Skeletal muscle cell (primary cell): ENCODE data around the gene MEP1B.

Experiments used
- DNase-seq: peaks from one replicate; pipeline ENCODE4 v3.0.0-alpha.2; 2010; ENCODE audit warnings: low read depth
- H3K4me3 ChIP-seq: 2 replicates; pipeline ENCODE4 v1.5.1; 2011; ENCODE audit warnings: low read depth, mild to moderate bottlenecking, control low read depth, low read length, moderate library complexity

Gene MEP1B

DNA sequence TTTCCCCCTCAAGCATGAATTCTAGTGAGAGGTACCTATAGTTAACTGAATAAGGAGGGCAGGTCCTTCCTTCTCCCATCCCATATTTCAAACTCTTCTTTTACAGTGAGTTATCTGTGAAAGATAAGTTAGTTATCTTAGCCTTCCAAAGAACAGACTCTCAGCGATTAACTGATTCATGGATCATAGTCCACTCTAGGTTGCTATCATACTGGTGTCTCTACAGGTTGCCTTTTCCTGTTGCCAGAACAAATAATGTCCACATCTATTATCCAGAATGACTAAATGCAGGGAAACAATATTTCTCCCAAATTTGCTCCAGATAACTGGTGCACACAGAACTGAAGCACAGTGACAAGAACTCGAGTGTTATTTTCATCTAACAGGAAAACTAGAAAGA lies 68.3 kb downstream of the MEP1B start:
- H3K4me3 ChIP-seq, result no peak overlapping the region
- DNase-seq, result no peak

DNA sequence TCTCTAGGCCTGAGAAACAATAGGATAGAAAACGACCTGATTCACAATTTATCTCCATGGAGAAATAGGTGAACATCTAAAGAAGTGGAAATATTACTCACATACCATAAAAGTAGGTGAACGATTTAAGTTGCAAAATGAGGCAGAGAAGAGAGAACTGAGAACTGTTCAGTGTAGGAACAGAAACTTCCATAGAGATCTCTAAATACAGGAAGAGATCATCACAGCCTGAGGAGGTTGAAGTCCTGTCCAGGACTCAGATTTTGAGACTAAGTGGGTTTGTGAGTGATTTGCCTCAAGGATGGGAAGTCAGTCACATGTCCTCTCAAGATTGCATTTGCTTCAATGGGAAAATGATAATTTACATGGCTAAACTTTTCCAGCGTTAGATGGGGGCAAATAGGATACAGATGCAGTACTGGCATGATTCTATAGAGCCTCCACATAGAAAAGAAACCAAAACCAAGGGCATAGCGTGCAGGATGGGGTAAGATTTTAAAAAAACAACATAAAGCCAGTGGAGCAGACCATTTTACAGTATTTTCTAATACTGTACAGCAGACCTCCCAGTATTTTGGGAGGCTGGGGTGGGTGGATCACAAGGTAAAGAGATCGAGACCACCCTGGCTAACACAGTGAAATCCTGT lies 68.8 kb downstream of the MEP1B start:
- H3K4me3 ChIP-seq, result no peak overlapping the region
- no peak for DNase-seq

DNA sequence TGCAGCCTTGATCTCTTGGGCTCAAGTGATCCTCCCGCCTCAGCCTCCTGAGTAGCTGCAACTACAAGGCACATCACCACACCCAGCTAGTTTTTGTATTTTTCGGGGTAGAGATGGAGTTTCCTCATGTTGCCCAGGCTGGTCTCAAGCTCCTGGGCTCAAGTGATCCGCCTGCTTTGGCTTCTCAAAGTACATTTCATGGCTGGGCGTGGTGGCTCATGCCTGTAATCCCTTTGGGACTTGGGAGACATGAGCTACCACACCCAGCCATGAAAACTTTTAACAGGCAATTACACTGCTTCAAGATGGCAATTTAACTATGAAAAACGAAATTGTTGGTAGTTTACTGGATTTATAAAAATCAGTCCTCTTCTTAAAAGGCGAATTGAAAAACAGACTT lies 69.7 kb downstream of the MEP1B start:
- DNase-seq, result no peak
- no peak overlapping the region for H3K4me3 ChIP-seq

DNA sequence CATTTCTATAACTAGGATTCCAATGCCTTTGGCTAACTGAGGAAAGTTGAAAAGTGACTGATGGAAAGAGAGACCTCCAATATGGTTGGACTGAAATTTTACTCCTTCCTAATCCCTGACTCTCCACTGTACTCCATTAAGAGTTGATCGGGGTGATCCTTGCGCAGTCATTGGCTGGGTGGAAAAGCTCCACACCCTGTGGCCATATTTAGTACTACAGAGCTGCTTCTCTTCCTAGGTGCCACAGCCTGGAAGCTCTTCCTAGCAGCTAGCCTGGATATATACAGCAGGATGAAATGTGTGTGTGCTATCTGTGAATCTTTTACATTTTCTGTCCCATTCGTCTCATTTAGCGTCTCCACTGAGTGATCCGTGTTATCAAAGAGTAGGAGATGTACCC lies 71.2 kb downstream of the MEP1B start:
- H3K4me3 ChIP-seq, result no peak overlapping the region
- DNase-seq, result no peak

DNA sequence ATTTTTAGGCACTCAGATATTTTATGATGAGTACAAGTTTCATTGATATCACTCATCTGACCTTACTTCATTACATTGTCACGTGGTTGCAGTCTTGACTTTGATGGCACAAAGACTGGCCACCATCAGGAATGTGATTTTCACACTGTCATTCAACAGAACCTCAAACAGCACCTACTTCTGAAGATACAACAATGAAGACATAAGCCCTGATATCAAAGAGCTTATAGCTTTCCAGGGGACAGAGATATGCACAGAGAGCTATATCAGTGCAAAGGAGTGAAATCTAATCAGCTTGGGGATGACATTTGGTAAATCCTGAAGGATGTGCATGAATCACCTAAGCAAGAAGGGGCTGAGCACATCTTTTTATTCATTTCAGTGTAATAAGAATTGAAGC lies 72.3 kb downstream of the MEP1B start:
- no peak overlapping the region for H3K4me3 ChIP-seq

DNA sequence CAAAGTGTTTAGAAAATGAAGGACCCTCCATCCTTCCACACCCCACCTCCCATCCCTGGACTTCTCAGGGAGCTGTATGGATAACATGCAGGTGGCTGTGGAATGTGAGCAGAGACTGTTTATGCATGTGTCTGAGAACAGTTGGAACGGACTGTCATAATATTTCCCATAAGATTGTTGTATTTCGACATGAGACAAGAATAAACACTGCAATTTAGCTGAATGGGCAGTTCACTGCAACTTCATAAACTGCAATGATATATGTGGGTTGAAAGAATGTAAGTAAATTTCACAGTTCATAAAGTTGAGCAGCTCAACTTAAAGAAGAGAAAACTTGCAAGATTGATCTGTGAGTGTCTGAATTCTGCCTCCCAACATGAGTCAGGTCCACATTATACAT lies 74.6 kb downstream of the MEP1B start:
- H3K4me3 ChIP-seq, result no peak overlapping the region
- DNase-seq, result no peak

More for the DNA sequence above, 72.3 kb downstream of the MEP1B start:
- DNase-seq, result no peak

DNA sequence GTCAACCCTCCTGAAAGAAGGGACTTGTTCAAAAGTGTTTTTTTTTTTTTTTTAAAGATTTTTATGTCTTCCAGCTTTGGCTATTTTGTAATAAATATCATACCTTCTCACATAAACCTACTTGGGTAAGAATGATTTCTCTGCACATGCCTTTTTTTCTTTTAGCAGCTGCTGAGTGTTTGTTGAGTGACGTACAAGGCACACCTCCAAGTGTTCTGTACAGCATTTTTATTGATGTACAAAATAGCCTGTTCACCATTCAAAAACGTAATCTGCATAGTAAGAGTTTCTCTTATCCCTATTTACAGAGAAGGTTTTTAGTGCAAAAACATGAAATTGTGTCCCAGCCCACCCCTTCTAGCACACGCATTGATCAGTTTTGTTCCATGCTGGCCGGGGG lies 77.6 kb downstream of the MEP1B start:
- H3K4me3 ChIP-seq, result no peak overlapping the region
- DNase-seq, result no peak
